IMR-90 (cell line): ENCODE data around the gene TRAF3IP3. TPM values are rescaled to one million over a fixed set of nuclear protein-coding genes. Genes with fewer than 3 reads are reported as not detected.

Experiments used
- ATAC-seq: fragments of 200-7000 bp; cut with Tn5 transposase; 2 replicates; pipeline ENCODE4 v1.9.1; 2020; ENCODE audit warnings: low read depth, mild to moderate bottlenecking, moderate library complexity
- BruUV-seq: library from RNA; stranded (reverse); fragments of 400-500 nt; replicated peaks from 2 replicates; lab custom pipeline; 2021; lab: Mats Ljungman, UMichigan
- CTCF ChIA-PET: fragments of 300-600 bp; formaldehyde crosslinking; extraction: SDS; loops from one replicate; lab custom pipeline; 2021; ENCODE audit warnings: antibody characterized with exemption; lab: Yijun Ruan, JAX
- POLR2A ChIA-PET: fragments of 300-600 bp; sonication (Branson Sonifier 250); formaldehyde crosslinking; loops from one replicate; lab custom pipeline; 2022; ENCODE audit warnings: antibody characterized with exemption; ENCODE audit not compliant: unreplicated experiment; lab: Charles Lee
- DNase-seq: peaks from one replicate; pipeline ENCODE4 v3.0.0; 2013
- H2AFZ ChIP-seq: replicated peaks from 2 replicates; pipeline ENCODE3; 2013; ENCODE audit warnings: low read length, mild to moderate bottlenecking; ENCODE audit not compliant: poor library complexity
- H2AK5ac ChIP-seq: 2 replicates; pipeline ENCODE4 v1.6.1; 2013; ENCODE audit warnings: low read depth, low read length, inconsistent platforms
- H2AK9ac ChIP-seq: replicated peaks from 2 replicates; pipeline ENCODE3; 2013; ENCODE audit warnings: mild to moderate bottlenecking, low read depth, low read length, moderate library complexity; ENCODE audit not compliant: poor library complexity
- H2BK120ac ChIP-seq: 2 replicates; pipeline ENCODE4 v1.6.1; 2013; ENCODE audit warnings: low read depth, low read length, inconsistent platforms
- H2BK15ac ChIP-seq: 3 replicates; pipeline ENCODE4 v1.6.1; 2013; ENCODE audit warnings: low read depth, low read length, inconsistent platforms
- H2BK20ac ChIP-seq: 2 replicates; pipeline ENCODE4 v1.6.1; 2013; ENCODE audit warnings: low read depth, mild to moderate bottlenecking, inconsistent platforms, low read length, moderate library complexity
- H2BK5ac ChIP-seq: 2 replicates; pipeline ENCODE4 v1.6.1; 2013; ENCODE audit warnings: mild to moderate bottlenecking, low read depth, low read length, inconsistent platforms; ENCODE audit not compliant: poor library complexity, severe bottlenecking
- H3K14ac ChIP-seq: replicated peaks from 2 replicates; pipeline ENCODE4 v1.6.1; 2013; ENCODE audit warnings: low read depth, low read length, inconsistent platforms
- H3K18ac ChIP-seq: 2 replicates; pipeline ENCODE4 v1.6.1; 2013; ENCODE audit warnings: low read depth, low read length, control low read depth
- H3K23ac ChIP-seq: 2 replicates; pipeline ENCODE4 v1.6.1; 2013; ENCODE audit warnings: low read depth, low read length, inconsistent platforms
- H3K27ac ChIP-seq: 2 replicates; pipeline ENCODE4 v1.5.1; 2013; ENCODE audit warnings: mild to moderate bottlenecking, control low read depth, low read length; ENCODE audit not compliant: insufficient read depth
- H3K27me3 ChIP-seq: 2 replicates; pipeline ENCODE4 v1.6.1; 2013; ENCODE audit warnings: low read length; ENCODE audit not compliant: control insufficient read depth, insufficient read depth
- H3K36me3 ChIP-seq: 2 replicates; pipeline ENCODE4 v1.6.1; 2013; ENCODE audit warnings: low read length, mixed read lengths; ENCODE audit not compliant: control insufficient read depth, insufficient read depth
- H3K4ac ChIP-seq: 2 replicates; pipeline ENCODE4 v1.6.1; 2013; ENCODE audit warnings: low read depth, low read length, inconsistent platforms
- H3K4me1 ChIP-seq: 2 replicates; pipeline ENCODE4 v1.6.1; 2013; ENCODE audit warnings: low read length, mixed read lengths; ENCODE audit not compliant: control insufficient read depth, insufficient read depth
- H3K4me2 ChIP-seq: 2 replicates; pipeline ENCODE4 v1.6.1; 2013; ENCODE audit warnings: low read depth, mild to moderate bottlenecking, control low read depth, low read length, moderate library complexity
- H3K4me3 ChIP-seq: 2 replicates; pipeline ENCODE4 v1.5.1; 2013; ENCODE audit warnings: low read depth, mild to moderate bottlenecking, control low read depth, low read length, moderate library complexity; ENCODE audit not compliant: insufficient read depth
- H3K56ac ChIP-seq: 2 replicates; pipeline ENCODE4 v1.6.1; 2013; ENCODE audit warnings: low read length, inconsistent platforms; ENCODE audit not compliant: insufficient read depth; ENCODE audit errors: extremely low read depth
- H3K79me1 ChIP-seq, 2 experiments: 2 replicates each; pipeline ENCODE4 v1.6.1; 2013; ENCODE audit warnings: low read length in 2 of 2, inconsistent platforms in 1 of 2, low read depth in 1 of 2
- H3K9ac ChIP-seq: 2 replicates; pipeline ENCODE4 v1.6.1; 2013; ENCODE audit warnings: low read depth, low read length, control low read depth
- H3K9me1 ChIP-seq: 2 replicates; pipeline ENCODE4 v1.6.1; 2013; ENCODE audit warnings: low read length, inconsistent platforms; ENCODE audit not compliant: insufficient read depth
- H3K9me3 ChIP-seq: 2 replicates; pipeline ENCODE4 v1.6.1; 2013; ENCODE audit warnings: low read length; ENCODE audit not compliant: control insufficient read depth, insufficient read depth
- H4K20me1 ChIP-seq: 2 replicates; pipeline ENCODE4 v1.6.1; 2013; ENCODE audit warnings: low read length, inconsistent platforms; ENCODE audit not compliant: insufficient read depth
- H4K5ac ChIP-seq: 2 replicates; pipeline ENCODE4 v1.6.1; 2013; ENCODE audit warnings: mild to moderate bottlenecking, low read depth, low read length, control low read depth
- H4K8ac ChIP-seq, 2 experiments: 2 replicates each; pipeline ENCODE4 v1.6.1; 2013; ENCODE audit warnings: low read depth in 2 of 2, low read length in 2 of 2, control low read depth in 1 of 2, inconsistent platforms in 1 of 2
- H4K91ac ChIP-seq: 2 replicates; pipeline ENCODE4 v1.6.1; 2013; ENCODE audit warnings: low read depth, low read length, inconsistent platforms; ENCODE audit not compliant: insufficient read depth
- CEBPB ChIP-seq: IDR thresholded peaks from 2 replicates; pipeline ENCODE4 v1.6.1; 2012; ENCODE audit warnings: low read depth, low read length, improper control_type of control experiment
- CHD1 ChIP-seq: IDR thresholded peaks from 2 replicates; pipeline ENCODE4 v1.6.1; 2012; ENCODE audit warnings: low read depth, low read length, improper control_type of control experiment
- FOS ChIP-seq: fragments of 150-350 bp; IDR thresholded peaks from 2 replicates; pipeline ENCODE4 v1.6.1; 2016; ENCODE audit warnings: low read depth, low read length
- MAZ ChIP-seq: IDR thresholded peaks from 2 replicates; pipeline ENCODE4 v1.6.1; 2012; ENCODE audit warnings: low read depth, mild to moderate bottlenecking, low read length, improper control_type of control experiment, moderate library complexity, borderline replicate concordance
- MXI1 ChIP-seq: IDR thresholded peaks from 2 replicates; pipeline ENCODE4 v1.6.1; 2012; ENCODE audit warnings: low read depth, mild to moderate bottlenecking, low read length, moderate library complexity, borderline replicate concordance
- RCOR1 ChIP-seq: IDR thresholded peaks from 2 replicates; pipeline ENCODE4 v1.6.1; 2012; ENCODE audit warnings: mild to moderate bottlenecking, low read length, improper control_type of control experiment; ENCODE audit not compliant: insufficient replicate concordance
- RFX5 ChIP-seq: IDR thresholded peaks from 2 replicates; pipeline ENCODE4 v1.8.0; 2012; ENCODE audit warnings: low read depth, mild to moderate bottlenecking, low read length, moderate library complexity
- WGBS, 2 experiments: methylation state at CpG; one replicate each; pipeline versions ENCODE4 v1.1.5 to v1.1.7; 2013; ENCODE audit warnings: missing lambda C conversion rate in 2 of 2; ENCODE audit not compliant: insufficient read length in 1 of 2; ENCODE audit errors: extremely low coverage in 2 of 2; 5-methylcytosine and 5-hydroxymethylcytosine counted together
- dilution Hi-C: fragments of 300-500 bp; cut with HindIII; formaldehyde crosslinking; loops from one replicate; pipeline ENCODE4 v1.14.3; 2018; ENCODE audit warnings: low sequenced_read_pairs; ENCODE audit not compliant: unreplicated experiment
- in situ Hi-C: fragments of 300-500 bp; cut with MboI; formaldehyde crosslinking; loops from 3 replicates; pipeline ENCODE4 v1.14.3; 2019; ENCODE audit warnings: low sequenced_read_pairs, inconsistent platforms, mixed read lengths
- intact Hi-C: fragments of 100-400 bp; cut with micrococcal nuclease; formaldehyde crosslinking; loops from 2 replicates; pipeline ENCODE4 v1.10.0; 2022
- polyA plus RNA-seq, 3 experiments: library from polyadenylated mRNA; depleted of rRNA; stranded (reverse); fragments of >200 nt; gene quantifications; 2 replicates each; pipeline ENCODE4 v1.2.3, GENCODE V29; 2012; ENCODE audit warnings: low replicate concordance in 1 of 3
- total RNA-seq: library from RNA; depleted of rRNA; stranded (reverse); fragments of >200 nt; gene quantifications from 2 replicates; pipeline ENCODE4 v1.2.3, GENCODE V29; 2012

Gene TRAF3IP3
- total and polyA plus RNA-seq, 2 of the 4 experiments (the other 2 are of a cell fraction), result 0.12 to 0.18 TPM

DNA sequence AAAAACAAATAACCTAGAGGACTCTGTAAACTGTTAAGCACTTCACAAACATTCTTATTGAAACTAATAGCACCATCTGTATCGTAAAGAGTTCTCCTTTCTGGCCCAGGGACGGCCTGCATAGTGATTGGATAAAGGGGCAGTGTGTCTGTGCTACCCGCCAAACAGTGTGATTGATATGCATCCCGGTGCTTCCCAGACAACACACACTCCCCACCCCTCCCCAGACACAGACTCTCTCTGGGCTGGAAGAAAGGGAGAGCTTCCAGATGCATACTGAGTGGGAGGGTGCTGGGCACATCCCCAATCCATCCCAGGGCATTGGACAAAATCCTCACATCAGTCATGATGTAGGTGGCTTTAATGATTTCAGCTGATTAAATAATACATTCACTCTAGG, 47.6 kb upstream of the TRAF3IP3 start:
- no peaks in the 10 kb centered on the region for H4K20me1 ChIP-seq
- H4K91ac ChIP-seq, result no peak overlapping the region
- no peak overlapping the region for H2BK20ac ChIP-seq
- H2AK5ac ChIP-seq, result no peak overlapping the region
- BruUV-seq, result no TSS peak
- no peak overlapping the region for H3K18ac ChIP-seq
- no peak for TF ChIP-seq RFX5
- no peak for TF ChIP-seq RCOR1
- TF ChIP-seq CHD1, result no peak
- TF ChIP-seq CEBPB, result no peak
- TF ChIP-seq MXI1, result no peak
- TF ChIP-seq FOS, result no peak
- TF ChIP-seq MAZ, result no peak
- H2BK15ac ChIP-seq, result no peak overlapping the region
- H3K27me3 ChIP-seq, result no peaks in the 10 kb centered on the region
- ChIA-PET CTCF (interaction anchor here (0.6 kb wide), 1 partner anchor 1465 kb away, joined by 7 read pairs; no protein-coding TSS in a partner anchor), POLR2A (no interaction called here)
- H4K8ac ChIP-seq, result no peak overlapping the region
- dilution Hi-C loops, result no loop called here
- H3K14ac ChIP-seq, result no peak overlapping the region
- no peak overlapping the region for H3K4me2 ChIP-seq
- no peaks in the 10 kb centered on the region for H3K9me3 ChIP-seq
- H4K5ac ChIP-seq, result no peak overlapping the region
- in situ Hi-C loops, result no loop called here
- no peak overlapping the region for H3K27ac ChIP-seq
- no peak overlapping the region for H3K4ac ChIP-seq
- no peak overlapping the region for H2AFZ ChIP-seq
- no peak overlapping the region for H3K4me3 ChIP-seq
- no peaks in the 10 kb centered on the region for H3K36me3 ChIP-seq
- H3K9ac ChIP-seq, result no peak overlapping the region
- no peaks in the 10 kb centered on the region for H3K4me1 ChIP-seq
- H3K79me1 ChIP-seq, result no peaks in the 10 kb centered on the region
- H2BK5ac ChIP-seq, result no peak overlapping the region
- H3K23ac ChIP-seq, result no peak overlapping the region
- DNase-seq (no peak), ATAC-seq (no peak)
- no peaks in the 10 kb centered on the region for H3K9me1 ChIP-seq
- intact Hi-C loops, result no loop called here
- no peak overlapping the region for H2AK9ac ChIP-seq
- H3K56ac ChIP-seq, result no peak overlapping the region
- no CpG with 5 or more reads among the region's 4 CpGs for WGBS, 2 experiments
- H2BK120ac ChIP-seq, result no peak overlapping the region
